SK-N-MC (cell line): ENCODE measurements around the gene GTSF1L.
"Not testable (repeated sequence)": the region's sequence is repeated elsewhere in the genome, so short reads cannot be mapped to it uniquely, and the experiment has no call there.

Source experiments
- DNase-seq: peaks from one replicate; pipeline ENCODE4 v3.0.0-alpha.2; 2011; ENCODE audit warnings: low read depth, low spot score
- H3K27ac ChIP-seq: fragments of 200-600 bp; sonication (generic); 2 replicates; pipeline ENCODE4 v1.5.1; 2016; ENCODE audit warnings: mixed run types
- H3K36me3 ChIP-seq: fragments of 200-600 bp; sonication (generic); 2 replicates; pipeline ENCODE4 v1.6.1; 2017; ENCODE audit warnings: antibody characterized with exemption, low read length, mixed read lengths; ENCODE audit not compliant: insufficient read depth
- H3K4me3 ChIP-seq: fragments of 200-600 bp; sonication (generic); 2 replicates; pipeline ENCODE4 v1.5.1; 2016
- H3K9ac ChIP-seq: fragments of 200-600 bp; sonication (generic); 2 replicates; pipeline ENCODE4 v1.8.0; 2017; ENCODE audit warnings: mixed run types, mixed read lengths; ENCODE audit not compliant: insufficient read length
- H3K9me3 ChIP-seq: fragments of 200-600 bp; sonication (generic); 2 replicates; pipeline ENCODE4 v1.6.1; 2017; ENCODE audit warnings: low read depth, mild to moderate bottlenecking, antibody characterized with exemption, low read length, moderate library complexity, mixed read lengths
- EZH2 ChIP-seq: fragments of 200-600 bp; sonication (generic); IDR thresholded peaks from one replicate; pipeline ENCODE4 v1.6.1; 2017; ENCODE audit warnings: antibody characterized with exemption
- FOXP2 ChIP-seq: optimal IDR thresholded peaks from 2 replicates; pipeline ENCODE3; 2011; ENCODE audit warnings: mild to moderate bottlenecking, moderate library complexity; ENCODE audit not compliant: insufficient read depth; ENCODE audit errors: extremely low read length, control extremely low read depth
- POLR2AphosphoS5 ChIP-seq: IDR thresholded peaks from 2 replicates; pipeline ENCODE4 v1.6.1; 2012; ENCODE audit warnings: mild to moderate bottlenecking, low read depth, low read length, borderline replicate concordance

Gene GTSF1L

DNA sequence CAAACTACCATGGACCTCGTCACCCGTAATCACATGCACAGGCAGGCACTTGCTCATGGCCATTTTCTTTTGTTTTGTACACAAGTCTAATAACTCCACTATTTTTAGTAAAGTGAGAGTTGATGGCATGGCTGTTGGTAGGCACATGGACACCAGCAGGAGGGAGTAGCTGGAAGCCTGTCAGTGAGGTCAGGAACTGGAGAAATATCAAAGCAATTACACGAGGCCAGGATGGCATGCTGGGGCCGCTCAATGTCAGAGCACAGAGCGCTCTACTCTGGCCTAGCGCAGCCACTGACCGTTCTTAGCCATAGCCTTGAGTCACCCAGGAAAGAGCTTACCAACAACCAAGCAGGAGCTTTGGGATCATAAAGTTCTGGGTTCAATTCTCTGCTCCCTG is 36.1 kb upstream of the GTSF1L start:
- no peak overlapping the region for H3K9ac ChIP-seq
- H3K4me3 ChIP-seq, result no peak overlapping the region
- H3K27ac ChIP-seq, result no peak overlapping the region
- TF ChIP-seq POLR2AphosphoS5, result no peak
- TF ChIP-seq EZH2, result no peak
- no peak for TF ChIP-seq FOXP2
- no peaks in the 10 kb centered on the region for H3K9me3 ChIP-seq
- no peak for DNase-seq
- no peaks in the 10 kb centered on the region for H3K36me3 ChIP-seq

- Histone ChIP-seq H3K9ac (no peak overlapping the region), H3K9me3 (no peaks in the 10 kb centered on the region), H3K27ac (no peak overlapping the region), H3K36me3 (no peaks in the 10 kb centered on the region), H3K4me3 (no peak overlapping the region)
- no peak for TF ChIP-seq EZH2
- DNase-seq, result no peak
Observed at GRCh38 chr20:43761386-43762340, 34.9 kb upstream of the GTSF1L start.

DNA sequence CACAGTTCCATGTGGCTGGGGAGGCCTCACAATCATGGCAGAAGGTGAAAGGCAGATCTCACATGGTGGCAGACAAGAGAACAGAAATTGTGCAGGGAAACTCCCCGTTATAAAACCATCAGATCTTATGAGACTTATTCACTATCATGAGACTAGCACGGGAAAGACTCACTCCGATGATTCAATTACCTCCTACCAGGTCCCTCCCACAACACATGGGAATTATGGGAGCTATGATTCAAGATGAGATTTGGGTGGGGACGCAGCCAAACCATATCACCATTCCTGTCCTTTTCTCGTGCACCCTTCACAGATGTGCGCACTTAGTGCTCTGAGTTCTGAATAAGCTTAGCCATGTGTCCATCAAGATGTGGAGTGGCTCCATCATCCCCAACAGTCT is 31.1 kb upstream of the GTSF1L start:
- not testable (repeated sequence) for H3K27ac ChIP-seq, H3K4me3 ChIP-seq, H3K9me3 ChIP-seq, H3K9ac ChIP-seq, DNase-seq, H3K36me3 ChIP-seq

DNA sequence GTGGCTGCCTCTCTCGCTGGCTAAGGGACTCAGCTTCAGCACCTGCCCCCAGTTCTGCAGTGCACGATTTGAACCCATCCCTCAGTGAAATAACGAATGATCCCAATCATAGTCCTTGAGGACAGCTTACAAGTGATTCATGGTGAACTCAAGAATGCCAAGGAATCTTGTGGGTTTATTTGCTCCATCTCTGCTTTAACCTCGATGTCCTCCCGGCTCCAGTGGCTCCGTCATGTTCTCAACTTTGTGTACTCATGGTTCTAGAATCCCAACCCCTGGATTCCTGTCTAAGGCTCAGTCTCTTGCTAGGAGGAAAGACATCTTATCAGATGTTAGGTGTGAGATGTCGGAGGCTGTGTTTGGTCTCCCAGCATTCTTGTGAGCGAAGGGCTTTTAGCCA is 29.0 kb upstream of the GTSF1L start:
- Histone ChIP-seq H3K4me3 (no peak overlapping the region), H3K9ac (no peak overlapping the region), H3K36me3 (no peaks in the 10 kb centered on the region), H3K9me3 (no peaks in the 10 kb centered on the region), H3K27ac (no peak overlapping the region)
- no peak for DNase-seq
- TF ChIP-seq FOXP2 (no peak), EZH2 (no peak), POLR2AphosphoS5 (no peak)

- Histone ChIP-seq H3K9ac (no peak overlapping the region), H3K36me3 (no peaks in the 10 kb centered on the region), H3K27ac (no peak overlapping the region), H3K4me3 (no peak overlapping the region), H3K9me3 (no peaks in the 10 kb centered on the region)
- no peak for DNase-seq
- TF ChIP-seq FOXP2 (no peak), POLR2AphosphoS5 (no peak)
Observed at GRCh38 chr20:43755390-43755789, 28.6 kb upstream of the GTSF1L start.

DNA sequence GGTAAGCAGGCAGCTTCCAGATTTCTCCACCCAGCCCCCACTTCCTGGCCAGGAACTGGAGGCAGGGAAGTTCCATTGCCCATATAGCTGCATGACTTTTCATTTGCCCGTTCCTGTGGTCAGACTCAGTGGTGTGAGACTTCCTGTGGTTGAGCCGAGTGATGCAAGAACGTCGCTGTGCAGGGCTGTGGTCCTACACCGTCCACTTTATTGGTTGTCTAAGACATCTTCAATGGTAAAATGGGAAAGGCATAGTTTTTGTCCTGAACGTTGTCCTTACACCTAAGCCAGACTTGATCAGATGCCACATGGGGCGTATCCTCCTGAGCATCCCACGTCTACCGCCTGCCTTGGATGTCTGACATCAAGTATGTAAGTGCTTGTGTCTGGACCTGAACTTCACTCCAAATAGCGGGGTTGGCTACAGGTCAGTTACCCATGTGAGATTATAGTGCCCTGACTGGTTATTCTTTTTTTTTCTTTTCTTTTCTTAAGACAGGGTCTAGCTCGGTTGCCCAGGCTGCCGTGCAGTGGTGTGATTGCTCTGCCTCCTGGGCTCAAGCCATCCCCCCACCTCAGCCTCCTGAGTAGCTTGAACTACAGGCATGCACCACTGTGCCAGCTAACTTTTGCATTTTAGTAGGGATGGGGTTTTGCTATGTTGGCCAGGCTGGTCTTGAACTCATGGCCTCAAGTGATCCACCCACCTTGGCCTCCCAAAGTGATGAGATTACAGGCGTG is 25.9 kb upstream of the GTSF1L start:
- TF ChIP-seq POLR2AphosphoS5 (no peak), FOXP2 (no peak), EZH2 (no peak)
- H3K36me3 ChIP-seq, result no peaks in the 10 kb centered on the region
- DNase-seq, result no peak
- H3K9me3 ChIP-seq, result no peaks in the 10 kb centered on the region
- no peak overlapping the region for H3K4me3 ChIP-seq
- no peak overlapping the region for H3K27ac ChIP-seq
- H3K9ac ChIP-seq, result no peak overlapping the region

DNA sequence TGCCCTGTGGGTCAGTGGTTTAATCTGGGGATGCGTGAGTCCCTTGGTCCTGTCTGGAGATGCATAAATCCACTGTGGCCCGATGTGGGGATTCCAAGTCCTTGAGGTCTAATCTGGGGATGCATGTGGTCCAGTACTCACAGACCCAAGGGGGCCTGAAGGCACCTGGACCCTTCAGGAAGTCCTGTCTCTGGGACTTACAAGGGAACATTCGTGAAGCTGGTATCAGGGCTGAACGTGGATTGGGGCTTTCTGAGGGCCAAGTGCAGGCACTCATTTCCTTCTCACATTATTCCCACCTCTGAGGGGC is 25.2 kb upstream of the GTSF1L start:
- H3K9ac ChIP-seq, result no peak overlapping the region
- H3K4me3 ChIP-seq, result no peak overlapping the region

DNA sequence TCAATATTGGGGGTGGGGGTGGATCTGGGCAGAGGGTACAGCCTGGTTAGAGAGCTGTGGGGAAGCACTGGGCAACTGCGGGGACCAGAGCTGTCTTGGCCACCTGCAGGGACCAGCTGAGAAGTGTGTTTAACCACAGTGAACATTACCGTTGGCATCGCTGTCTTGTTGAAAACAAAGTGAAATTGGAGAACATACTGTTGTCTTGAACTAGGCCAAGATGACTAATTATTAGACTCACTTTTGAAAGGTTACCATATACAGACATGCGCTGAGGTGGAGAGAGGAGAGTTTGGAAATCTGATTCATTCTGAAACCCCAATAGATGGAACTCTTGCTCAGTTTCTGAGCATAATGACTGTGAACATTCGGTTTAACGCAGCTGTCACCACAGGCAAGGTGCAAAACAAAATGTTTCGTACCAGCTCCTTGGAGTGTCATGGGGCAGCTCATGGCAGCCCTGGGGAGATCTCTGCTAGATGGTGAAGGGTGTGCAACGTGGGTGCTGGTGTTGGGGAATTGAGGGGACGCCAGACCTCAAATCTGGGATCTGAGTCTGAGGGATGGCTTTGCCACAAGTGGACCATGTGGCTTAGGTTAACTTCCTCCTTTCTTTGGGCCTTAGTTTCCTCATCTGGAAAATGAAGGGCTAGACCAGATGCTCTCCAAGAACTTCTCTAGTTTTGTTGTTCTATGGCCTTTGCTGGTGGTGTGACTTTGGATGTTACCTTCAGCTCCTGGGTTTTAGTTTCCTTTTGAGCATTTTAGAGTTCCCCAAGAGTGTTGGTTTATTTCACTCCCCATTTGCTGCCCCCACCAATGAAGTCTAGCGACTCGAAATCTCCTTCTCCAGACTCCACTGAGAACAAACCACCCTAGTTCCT is 24.6 kb upstream of the GTSF1L start:
- Histone ChIP-seq H3K4me3 (no peak overlapping the region), H3K9me3 (no peaks in the 10 kb centered on the region), H3K9ac (no peak overlapping the region), H3K36me3 (no peaks in the 10 kb centered on the region), H3K27ac (no peak overlapping the region)
- DNase-seq, result no peak
- TF ChIP-seq POLR2AphosphoS5 (no peak), EZH2 (no peak), FOXP2 (no peak)

More for the DNA sequence above, 25.2 kb upstream of the GTSF1L start:
- H3K36me3 ChIP-seq, result no peaks in the 10 kb centered on the region
- DNase-seq, result no peak
- TF ChIP-seq FOXP2, result no peak
- TF ChIP-seq POLR2AphosphoS5, result no peak
- TF ChIP-seq EZH2, result no peak
- no peaks in the 10 kb centered on the region for H3K9me3 ChIP-seq
- H3K27ac ChIP-seq, result no peak overlapping the region

DNA sequence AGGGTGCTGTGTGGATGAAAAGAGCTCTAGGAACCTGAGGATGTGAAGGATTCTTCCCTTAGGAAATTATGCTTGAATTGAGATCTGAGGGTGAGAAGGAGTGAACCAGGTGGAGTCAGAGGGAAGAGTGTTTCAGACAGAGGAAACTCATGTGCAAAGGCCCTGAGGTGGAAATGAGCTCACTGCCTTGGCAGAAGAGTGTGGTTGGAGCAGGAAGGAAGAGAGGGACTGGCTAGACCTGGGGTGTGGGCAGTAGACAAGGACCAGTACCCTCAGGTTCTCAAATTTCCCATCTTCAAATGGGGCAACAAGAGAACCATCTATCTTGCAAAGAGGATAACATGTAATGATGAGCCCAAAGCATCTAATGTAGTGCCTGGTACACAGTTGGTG is 24.0 kb upstream of the GTSF1L start:
- no peak overlapping the region for H3K27ac ChIP-seq
- H3K4me3 ChIP-seq, result no peak overlapping the region
- TF ChIP-seq POLR2AphosphoS5 (no peak), FOXP2 (no peak), EZH2 (no peak)
- DNase-seq, result no peak
- no peak overlapping the region for H3K9ac ChIP-seq
- H3K9me3 ChIP-seq, result no peaks in the 10 kb centered on the region
- no peaks in the 10 kb centered on the region for H3K36me3 ChIP-seq
